ENCODE results near the gene DAB2IP.

Gene DAB2IP

GRCh38 chr9:121663591-121663990, 12.2 kb downstream of the DAB2IP start:
- no peak for DNase-seq (ENCODE audit: low spot score)

DNA sequence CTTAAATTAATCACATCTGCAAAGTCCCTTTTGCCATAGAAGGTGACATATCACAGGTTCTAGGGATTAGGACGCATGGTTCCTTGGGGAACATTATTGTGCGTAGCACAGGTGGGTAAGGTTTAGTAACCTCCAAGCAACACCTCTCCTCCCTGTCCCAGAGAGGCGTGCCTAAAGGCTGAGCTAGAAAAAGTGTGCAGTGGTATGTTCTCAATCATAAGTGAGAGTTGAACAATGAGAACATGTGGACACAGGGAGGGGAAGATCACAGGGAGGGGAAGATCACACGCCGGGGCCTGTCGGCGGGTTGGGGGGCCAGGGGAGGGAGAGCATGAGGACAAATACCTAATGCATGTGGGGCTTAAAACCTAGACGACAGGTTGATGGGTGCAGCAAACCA, 14.9 kb downstream of the DAB2IP start:
- DNase-seq (ENCODE audit: low spot score), result no peak

GRCh38 chr9:121667214-121667613, 15.8 kb downstream of the DAB2IP start:
- DNase-seq (ENCODE audit: low spot score), result no peak

GRCh38 chr9:121667890-121668289, 16.5 kb downstream of the DAB2IP start:
- no peak for DNase-seq (ENCODE audit: low spot score)

DNA sequence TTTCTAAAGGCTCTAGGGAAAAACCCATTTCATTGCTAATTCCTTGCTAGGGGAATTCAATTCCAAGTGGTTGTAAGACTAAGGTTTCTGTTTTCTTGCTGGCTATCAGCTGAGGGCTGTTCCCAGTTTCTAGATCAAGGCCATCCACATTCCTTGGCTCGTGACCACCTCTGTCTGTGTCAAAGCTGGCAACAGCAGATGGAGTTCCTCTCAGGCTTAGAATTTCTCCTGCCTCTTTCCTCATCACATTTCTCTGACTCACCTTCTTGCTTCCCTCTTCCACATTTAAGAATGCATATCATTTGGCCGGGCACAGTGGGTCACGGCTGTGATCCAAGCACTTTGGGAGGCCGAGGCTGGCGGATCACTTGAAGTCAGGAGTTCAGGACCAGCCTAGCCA, 19.0 kb downstream of the DAB2IP start:
- no peak for DNase-seq (ENCODE audit: low spot score)

DNA sequence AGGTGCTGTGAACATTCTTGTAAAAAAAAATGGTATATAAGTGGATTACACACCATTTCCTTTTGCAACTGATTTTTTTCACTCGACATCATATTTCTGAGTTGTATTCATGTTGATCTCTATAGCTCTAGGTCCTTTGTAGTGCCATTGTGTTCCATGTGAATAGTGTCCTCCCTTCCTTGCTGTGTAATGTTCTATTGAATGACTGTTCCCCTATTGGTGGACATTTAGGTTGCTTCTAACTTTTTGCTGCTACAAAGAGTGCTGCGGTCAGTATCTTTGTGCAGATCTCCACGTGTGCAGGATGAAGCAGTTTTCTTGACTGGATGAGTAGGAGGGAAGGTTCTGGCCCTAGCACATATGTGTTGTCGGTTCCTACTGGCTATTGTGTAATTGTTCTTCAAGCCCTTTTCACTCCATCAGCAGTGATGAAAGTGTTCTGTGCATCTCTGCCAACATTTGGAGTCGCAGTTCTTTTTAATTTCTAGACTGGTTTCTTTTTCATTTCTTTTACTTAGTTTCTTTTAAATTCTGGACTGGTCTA, 20.2 kb downstream of the DAB2IP start:
- no peak for DNase-seq (ENCODE audit: low spot score)

DNA sequence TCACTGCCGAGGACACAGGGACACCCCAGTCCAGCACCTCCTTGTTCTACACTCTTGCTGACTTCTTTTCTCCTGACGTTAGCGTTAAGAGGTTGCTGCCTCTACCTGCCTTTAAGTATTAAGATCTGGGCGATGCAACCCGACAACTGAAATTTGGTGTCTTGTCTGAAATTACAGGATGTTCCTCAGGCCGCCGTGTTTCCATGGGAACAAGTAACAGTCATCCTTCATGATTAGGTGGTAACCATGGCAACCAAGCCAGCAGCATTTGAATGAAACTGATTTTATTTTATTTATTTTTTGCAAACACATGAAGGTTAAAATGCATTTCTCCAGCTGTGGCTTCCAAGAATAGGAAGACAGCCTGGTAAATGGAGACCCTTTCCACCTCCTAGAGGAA, 20.8 kb downstream of the DAB2IP start:
- DNase-seq (ENCODE audit: low spot score), result no peak

GRCh38 chr9:121672986-121673385, 21.6 kb downstream of the DAB2IP start:
- DNase-seq (ENCODE audit: low spot score), result no peak

DNA sequence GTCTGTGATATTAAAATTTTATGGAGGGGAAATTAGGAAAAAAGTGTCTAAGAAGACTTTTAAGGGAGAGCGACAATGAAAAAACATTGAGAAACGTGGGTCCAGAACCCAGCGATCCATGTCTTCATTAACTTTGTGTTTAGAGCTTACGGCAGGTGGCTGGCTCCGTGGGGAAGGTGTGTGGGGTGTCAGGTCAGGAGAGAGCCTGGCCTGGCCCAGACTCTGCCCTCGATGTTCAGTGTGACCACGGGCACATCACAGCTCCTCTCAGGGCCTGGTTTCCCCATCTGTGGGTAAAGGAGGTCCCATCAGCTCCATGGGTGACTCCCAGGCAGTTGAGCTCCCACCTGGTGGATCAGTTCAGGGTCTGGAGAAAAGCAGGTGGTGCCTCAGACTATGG, 22.1 kb downstream of the DAB2IP start:
- DNase-seq (ENCODE audit: low spot score), result no peak

GRCh38 chr9:121674017-121674416, 22.6 kb downstream of the DAB2IP start:
- no peak for DNase-seq (ENCODE audit: low spot score)

DNA sequence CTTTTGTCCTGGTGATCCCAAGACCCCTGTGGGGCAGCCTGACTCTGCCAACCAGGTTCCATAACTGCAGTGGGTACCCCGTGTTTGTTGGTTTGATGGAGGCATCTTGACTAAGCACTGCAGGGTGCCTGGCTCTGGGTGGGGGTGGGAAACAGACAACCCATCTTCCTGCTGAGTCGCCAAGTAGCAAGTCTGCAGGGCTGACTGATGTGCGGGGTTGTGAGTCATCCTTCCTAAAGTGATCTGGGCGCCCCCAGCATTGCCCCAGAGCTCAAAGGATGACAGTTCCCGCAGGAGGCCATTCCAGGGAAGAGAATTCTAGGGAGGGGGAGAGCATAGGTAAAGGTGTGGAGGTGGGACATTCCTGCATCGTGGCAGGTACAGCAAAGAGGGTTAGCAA, 23.5 kb downstream of the DAB2IP start:
- peak; percentile 64 for DNase-seq (ENCODE audit: low spot score)

DNA sequence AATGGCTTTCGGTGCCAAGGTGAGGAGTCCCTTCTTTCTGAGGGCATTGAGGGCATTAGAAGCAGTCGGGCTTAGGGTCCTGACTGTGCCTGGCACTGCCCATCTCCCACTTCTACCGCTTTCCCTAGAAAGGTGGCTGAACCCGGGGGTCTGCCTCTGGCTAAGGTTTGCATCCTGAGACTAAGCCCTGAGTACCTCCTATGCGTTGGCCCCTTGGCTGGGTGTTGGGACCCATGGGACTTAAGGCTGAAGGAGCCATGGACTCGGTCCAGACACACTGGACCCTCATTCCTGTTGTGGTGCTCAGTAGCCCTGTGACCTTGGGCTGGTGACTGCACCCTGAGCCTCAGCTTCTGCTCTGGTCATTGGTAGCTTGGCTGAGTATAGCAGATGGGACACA, 23.9 kb downstream of the DAB2IP start:
- DNase-seq (ENCODE audit: low spot score), result no peak

- peak; percentile 65 for DNase-seq (ENCODE audit: low spot score)
Observed at GRCh38 chr9:121675969-121676822, 24.8 kb downstream of the DAB2IP start.

DNA sequence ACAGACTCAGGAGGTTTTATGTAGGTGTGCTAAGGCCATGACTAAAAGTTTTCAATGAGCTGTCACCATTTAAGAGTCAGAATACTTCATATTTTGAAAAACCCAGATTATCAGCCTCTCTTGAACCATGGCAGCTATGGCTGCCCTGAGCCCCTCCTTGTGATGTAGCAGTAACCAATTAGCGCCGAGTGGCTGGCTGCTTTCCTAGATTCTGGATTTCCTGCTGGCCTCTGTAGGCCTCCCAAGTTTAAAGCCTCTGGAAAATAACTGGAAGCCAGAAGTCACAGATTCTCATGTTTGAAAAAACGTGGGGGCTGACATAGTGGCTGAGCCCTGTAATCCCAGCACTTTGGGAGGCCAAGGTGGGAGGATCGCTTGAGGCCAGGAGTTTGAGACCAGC, 25.5 kb downstream of the DAB2IP start:
- no peak for DNase-seq (ENCODE audit: low spot score)

GRCh38 chr9:121678501-121679022, 27.1 kb downstream of the DAB2IP start:
- DNase-seq (ENCODE audit: low spot score), result no peak

GRCh38 chr9:121679901-121680635, 28.6 kb downstream of the DAB2IP start:
- DNase-seq (ENCODE audit: low spot score), result no peak

DNA sequence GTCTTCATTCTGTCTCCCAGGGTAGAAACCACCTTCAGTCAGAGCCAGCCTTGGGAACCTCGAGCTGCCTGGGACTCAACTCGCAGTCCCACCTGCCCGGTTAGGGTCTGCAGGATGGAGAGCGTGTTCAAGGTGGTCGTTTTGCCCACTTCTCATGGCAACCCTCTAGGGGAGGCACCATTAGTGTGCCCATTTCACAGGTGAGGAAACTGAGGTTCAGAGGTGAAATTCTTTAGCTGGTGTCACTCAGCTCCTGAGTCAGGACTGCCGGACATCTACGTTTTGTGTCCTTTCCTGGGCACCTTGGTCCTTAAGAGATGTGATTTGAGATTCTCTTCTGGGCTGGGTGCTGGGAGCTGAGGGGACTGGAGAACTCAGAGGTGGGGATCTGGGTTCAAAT, 30.0 kb downstream of the DAB2IP start:
- DNase-seq (ENCODE audit: low spot score), result no peak

GRCh38 chr9:121682201-121682600, 30.8 kb downstream of the DAB2IP start:
- DNase-seq (ENCODE audit: low spot score), result no peak

DNA sequence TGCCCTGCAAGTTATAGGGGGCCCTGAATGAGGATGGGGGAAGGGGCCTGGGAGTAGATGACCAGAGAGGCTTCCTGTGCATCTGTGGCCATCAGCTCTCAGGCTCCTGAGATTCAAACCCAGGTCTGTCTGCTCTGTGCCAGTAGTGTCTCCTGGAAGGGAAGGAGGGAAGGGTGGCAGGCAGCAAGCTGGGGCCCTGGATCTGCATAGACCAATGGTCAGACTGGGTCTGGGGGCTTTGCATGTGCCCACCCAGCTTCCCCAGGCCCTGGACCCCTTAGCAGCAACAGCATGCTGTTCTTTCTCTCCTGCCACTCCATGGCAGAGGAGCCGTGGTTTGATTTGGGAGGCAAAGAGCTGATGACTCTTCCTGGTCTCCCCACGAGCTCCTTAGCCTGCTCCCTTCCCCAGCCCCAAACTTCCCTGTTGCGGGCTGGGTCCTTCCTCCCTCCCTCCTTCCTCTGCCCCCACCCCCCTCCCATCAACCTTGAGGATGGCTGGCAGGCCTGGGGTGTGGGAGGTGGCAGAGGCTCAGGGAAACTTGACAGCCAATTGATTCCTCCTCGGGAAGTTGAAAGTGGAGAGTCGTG, 31.6 kb downstream of the DAB2IP start:
- DNase-seq (ENCODE audit: low spot score), result no peak

GRCh38 chr9:121683652-121684051, 32.2 kb downstream of the DAB2IP start:
- no peak for DNase-seq (ENCODE audit: low spot score)

GRCh38 chr9:121684381-121685145, 33.1 kb downstream of the DAB2IP start:
- no peak for DNase-seq (ENCODE audit: low spot score)

All from kidney capillary endothelial cell (primary cell).